Measurements from ENCODE around the gene CAPN14.

- no peak for TF ChIP-seq CTCF (IDR thresholded peaks at IDR 0.05; ENCODE audit: poor library complexity)
- TF ChIP-seq EZH2phosphoT487 (IDR thresholded peaks at IDR 0.05; ENCODE audit: low read depth, severe bottlenecking, unreplicated experiment) = no peak
- no peak for TF ChIP-seq EZH2 (IDR thresholded peaks at IDR 0.05; ENCODE audit: borderline replicate concordance)
Observed at GRCh38 chr2:31141443-31142085, 75.8 kb downstream of the CAPN14 start.
